AG10803 (cell line): Measurements from ENCODE around the gene LRRK2.
A peak's percentile ranks its signal among the peaks of the same experiment; 100 is the strongest.
"Not testable (repeated sequence)": the region's sequence is repeated elsewhere in the genome, so short reads cannot be mapped to it uniquely, and the experiment has no call there.

Source experiments
- DNase-seq: peaks from one replicate; pipeline ENCODE4 v3.0.0; 2010; ENCODE audit warnings: low read depth
- H3K4me3 ChIP-seq: 2 replicates; pipeline ENCODE4 v1.5.1; 2011; ENCODE audit warnings: mild to moderate bottlenecking, low read length, control low read depth
- TF ChIP-seq, protein P1 (sequence below): conservative IDR thresholded peaks from 2 replicates; pipeline ENCODE4 v1.5.1; 2011; ENCODE audit warnings: mild to moderate bottlenecking, low read length, control low read depth, inconsistent platforms

Gene LRRK2

DNA sequence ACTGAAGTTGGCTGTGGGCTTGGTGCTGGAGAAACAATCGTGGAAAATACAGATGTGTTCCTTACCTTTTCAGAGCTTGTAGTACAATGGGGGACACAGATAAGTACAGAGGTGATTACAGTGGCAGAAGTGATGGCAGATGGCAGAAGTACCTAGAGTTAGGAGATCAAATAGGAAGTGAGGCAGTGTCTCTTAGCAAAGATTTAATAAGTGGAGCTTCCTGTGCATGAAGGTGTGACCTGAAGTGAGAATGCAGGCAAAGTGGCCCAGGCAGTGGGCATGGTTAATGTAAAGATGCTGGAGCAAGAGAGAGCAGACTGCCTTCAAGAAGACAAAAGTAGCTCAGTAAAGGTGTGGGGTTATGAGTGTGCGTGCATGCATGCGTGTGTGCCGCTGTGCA lies 16.0 kb downstream of the LRRK2 start:
- TF ChIP-seq, protein P1, sequence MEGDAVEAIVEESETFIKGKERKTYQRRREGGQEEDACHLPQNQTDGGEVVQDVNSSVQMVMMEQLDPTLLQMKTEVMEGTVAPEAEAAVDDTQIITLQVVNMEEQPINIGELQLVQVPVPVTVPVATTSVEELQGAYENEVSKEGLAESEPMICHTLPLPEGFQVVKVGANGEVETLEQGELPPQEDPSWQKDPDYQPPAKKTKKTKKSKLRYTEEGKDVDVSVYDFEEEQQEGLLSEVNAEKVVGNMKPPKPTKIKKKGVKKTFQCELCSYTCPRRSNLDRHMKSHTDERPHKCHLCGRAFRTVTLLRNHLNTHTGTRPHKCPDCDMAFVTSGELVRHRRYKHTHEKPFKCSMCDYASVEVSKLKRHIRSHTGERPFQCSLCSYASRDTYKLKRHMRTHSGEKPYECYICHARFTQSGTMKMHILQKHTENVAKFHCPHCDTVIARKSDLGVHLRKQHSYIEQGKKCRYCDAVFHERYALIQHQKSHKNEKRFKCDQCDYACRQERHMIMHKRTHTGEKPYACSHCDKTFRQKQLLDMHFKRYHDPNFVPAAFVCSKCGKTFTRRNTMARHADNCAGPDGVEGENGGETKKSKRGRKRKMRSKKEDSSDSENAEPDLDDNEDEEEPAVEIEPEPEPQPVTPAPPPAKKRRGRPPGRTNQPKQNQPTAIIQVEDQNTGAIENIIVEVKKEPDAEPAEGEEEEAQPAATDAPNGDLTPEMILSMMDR = no peak
- no peak overlapping the region for H3K4me3 ChIP-seq
- no peak for DNase-seq

DNA sequence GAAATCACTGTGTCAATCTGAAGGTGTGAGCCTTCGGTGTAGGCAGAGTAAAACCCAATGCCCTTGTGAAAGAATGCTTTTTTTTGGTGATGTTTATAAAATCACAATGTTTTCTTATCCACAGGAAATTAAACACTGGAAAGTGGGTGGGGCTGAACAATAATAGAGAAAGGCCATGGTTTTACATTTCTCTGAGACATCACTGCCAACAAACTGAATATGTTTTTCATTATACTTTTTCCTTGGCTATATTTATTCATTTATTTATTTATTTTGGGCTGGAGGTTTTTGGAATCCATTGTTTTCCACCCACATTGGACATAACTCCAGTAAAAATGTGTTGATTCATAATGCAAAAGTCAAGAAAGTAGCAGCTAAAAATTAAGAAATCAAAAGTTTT lies 16.9 kb downstream of the LRRK2 start:
- TF ChIP-seq, protein P1 = no peak
- DNase-seq = peak; percentile 51
- H3K4me3 ChIP-seq = no peak overlapping the region

DNA sequence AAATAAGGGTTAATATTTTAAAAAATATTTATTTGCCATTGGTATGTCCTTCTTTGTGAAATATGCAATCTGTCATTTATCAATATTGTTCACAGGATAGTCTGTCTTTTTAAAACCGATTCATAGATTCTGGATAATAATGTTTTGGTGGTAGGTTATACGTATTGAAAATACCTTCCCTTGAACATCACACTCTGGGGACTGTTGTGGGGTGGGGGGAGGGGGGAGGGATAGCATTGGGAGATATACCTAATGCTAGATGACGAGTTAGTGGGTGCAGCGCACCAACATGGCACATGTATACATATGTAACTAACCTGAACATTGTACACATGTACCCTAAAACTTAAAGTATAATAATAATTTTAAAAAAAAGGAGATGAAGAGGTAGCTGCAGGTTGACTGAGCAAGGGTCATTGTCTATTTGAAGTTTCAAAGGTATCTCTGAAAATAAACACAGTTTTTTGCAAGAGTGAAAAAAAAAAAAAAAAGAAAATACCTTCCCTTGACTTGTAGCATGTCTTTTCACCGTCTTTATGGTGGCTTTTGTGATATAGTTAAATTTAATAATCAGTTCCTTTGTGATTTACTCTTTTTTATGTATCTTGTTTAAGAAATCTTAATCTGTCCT lies 19.8 kb downstream of the LRRK2 start:
- DNase-seq, H3K4me3 ChIP-seq: not testable (repeated sequence)

DNA sequence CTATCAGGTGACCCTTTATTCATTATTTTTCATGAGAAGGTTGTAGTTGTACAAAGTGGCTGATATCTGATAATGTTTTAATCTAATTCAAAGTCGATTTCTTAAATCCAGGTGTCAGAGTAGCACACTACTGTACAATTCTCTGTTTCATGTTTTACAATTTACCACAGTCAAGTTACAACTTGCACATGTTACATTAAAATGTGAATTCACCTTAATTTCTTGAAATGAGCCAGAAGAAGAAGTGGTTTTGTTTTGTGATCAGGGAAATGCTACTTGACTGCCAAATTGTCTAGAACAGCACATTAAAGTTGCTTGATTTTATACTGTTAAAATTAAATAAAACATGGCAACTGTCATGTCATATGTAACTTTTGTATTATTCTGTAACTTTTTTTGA lies 23.2 kb downstream of the LRRK2 start:
- TF ChIP-seq, protein P1 = no peak
- no peak overlapping the region for H3K4me3 ChIP-seq
- no peak for DNase-seq

DNA sequence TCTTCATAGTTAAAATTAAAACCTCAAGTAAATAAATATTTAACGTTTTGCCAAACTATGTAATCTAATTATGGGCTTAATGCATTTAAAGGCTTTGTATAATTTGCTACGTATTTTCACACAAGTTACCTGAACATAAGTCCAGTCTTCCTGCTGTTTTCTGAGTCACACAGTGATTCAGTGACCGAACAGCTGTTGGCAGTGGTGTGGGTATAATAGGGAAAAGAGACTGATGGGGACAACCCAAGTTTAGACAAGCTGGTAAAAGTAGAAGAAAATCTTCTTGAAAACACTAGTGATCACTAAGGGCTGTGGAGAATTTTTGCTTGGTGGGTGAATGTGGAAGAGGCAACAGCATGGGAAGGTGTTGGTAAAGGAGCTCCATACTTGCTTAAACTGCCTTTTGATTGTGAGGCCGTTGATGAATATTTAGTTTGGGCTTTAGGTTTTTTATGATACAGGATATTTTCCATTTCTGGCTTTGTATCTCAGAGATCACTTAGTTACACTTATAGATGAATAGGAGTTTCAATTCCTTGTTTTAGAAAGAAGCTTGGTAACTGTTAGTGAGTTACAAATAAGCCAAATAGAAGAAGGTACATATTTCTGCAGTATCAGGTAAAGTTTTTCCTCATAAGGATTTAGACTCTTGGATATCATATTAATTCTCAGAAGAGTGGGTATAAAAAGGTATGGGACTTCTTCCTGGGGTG lies 23.9 kb downstream of the LRRK2 start:
- TF ChIP-seq, protein P1 = no peak
- no peak for DNase-seq
- no peak overlapping the region for H3K4me3 ChIP-seq

DNA sequence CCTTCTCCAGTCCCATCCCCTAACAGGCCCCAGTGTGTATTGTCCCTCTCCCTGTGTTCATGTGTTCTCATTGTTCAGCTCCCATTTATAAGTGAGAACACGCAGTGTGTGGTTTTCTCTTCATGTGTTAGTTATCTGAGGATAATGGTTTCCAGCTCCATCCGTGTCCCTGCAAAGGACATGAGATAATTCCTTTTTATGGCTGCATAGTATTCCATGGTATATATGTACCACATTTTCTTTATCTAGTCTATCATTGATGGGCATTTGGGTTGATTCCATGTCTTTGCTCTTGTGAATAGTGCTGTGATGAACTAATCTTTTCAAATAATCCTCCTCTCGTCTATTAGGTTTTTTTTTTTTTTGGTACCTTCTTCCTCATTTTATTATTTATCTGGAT lies 25.9 kb downstream of the LRRK2 start:
- not testable (repeated sequence) for H3K4me3 ChIP-seq, DNase-seq

DNA sequence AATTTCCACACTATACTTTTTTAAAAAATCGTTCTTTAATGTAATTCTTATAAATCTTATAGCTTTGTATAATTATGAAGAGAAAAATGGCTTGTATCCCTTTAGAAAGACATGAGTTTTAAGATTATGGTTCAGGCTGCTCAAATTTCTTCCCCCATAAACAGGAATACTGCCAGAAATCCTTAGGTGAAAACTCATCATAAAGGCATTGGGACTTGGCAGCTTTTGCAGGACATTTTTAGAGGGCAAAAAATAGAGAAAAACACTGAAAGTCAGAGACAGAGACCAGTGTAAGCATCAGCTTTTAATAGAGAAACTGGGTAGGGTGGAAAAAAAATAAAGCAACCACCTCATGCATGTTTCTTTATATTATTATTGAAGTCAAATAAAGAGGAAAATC lies 29.1 kb downstream of the LRRK2 start:
- TF ChIP-seq, protein P1 = no peak
- no peak overlapping the region for H3K4me3 ChIP-seq
- peak; percentile 69 for DNase-seq

DNA sequence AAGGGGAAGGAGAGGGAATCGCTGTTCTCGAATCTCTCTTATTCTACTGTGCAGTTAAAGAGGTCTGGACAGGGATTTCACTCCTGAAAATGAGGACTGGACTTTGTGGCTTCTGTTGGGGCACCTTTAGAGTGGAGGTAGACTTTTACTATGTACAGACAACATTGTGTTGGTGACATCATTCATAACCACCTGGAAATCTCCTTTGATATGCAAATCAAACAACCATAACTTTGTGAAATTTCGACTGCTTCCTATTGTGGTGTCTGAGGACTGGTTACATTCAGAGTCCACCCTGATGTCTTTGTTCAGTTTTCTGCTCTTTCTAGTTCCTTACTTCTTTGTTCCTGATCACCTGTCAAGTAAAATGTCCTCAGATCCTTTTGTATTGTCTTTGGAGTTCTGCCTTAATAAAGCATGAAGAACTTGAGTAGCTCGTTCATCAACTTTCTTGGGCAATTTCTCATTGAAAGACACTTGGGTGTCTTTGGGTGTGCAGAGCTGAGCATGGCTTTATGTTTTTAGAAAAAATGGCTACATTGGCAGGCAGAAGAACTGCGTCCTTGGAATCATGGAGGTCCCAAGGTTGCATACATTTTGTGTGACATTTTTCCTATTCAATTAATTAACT lies 29.8 kb downstream of the LRRK2 start:
- TF ChIP-seq, protein P1 = no peak
- DNase-seq = no peak
- no peak overlapping the region for H3K4me3 ChIP-seq
